ENCODE measurements around the gene KMT2C. TPM values are rescaled to one million over a fixed set of nuclear protein-coding genes. Genes with fewer than 3 reads are reported as not detected.
"Not testable (repeated sequence)": the region's sequence is repeated elsewhere in the genome, so short reads cannot be mapped to it uniquely, and the experiment has no call there.

Gene KMT2C
- total RNA-seq, 1 donor from 2014 or later = 52.0 TPM

DNA sequence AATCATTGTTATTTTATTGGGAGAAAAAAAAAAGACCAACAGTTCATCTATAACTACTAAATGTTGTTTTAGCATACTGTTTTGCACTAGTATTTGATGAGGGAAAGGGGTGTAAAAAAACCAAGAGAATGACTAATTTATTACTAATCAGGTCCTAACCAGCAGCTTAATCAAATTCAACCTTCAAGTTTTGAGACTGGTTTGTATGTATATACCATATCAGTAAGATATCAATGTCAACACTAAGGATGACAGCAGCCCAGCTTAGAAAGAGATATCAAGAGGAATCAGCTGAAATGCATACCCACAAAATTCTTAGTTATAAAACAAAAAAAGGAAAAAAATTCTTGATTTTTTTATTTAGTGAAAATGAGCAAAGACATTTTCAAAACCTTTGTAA lies 122.6 kb downstream of the KMT2C start:
- no peaks in the 10 kb centered on the region for H3K9me3 Mint-ChIP-seq (ENCODE audit: low read depth)
- no peak for DNase-seq (ENCODE audit: low spot score)
- H3K27ac Mint-ChIP-seq (ENCODE audit: unreplicated experiment) = no peak overlapping the region
- H3K4me3 Mint-ChIP-seq (ENCODE audit: unreplicated experiment) = no peak overlapping the region
- H3K27me3 Mint-ChIP-seq (ENCODE audit: low read depth) = no peaks in the 10 kb centered on the region
- H3K4me1 Mint-ChIP-seq (ENCODE audit: low read depth) = peaks cover 26% of the 10 kb centered on the region
- TF ChIP-seq, protein P1, sequence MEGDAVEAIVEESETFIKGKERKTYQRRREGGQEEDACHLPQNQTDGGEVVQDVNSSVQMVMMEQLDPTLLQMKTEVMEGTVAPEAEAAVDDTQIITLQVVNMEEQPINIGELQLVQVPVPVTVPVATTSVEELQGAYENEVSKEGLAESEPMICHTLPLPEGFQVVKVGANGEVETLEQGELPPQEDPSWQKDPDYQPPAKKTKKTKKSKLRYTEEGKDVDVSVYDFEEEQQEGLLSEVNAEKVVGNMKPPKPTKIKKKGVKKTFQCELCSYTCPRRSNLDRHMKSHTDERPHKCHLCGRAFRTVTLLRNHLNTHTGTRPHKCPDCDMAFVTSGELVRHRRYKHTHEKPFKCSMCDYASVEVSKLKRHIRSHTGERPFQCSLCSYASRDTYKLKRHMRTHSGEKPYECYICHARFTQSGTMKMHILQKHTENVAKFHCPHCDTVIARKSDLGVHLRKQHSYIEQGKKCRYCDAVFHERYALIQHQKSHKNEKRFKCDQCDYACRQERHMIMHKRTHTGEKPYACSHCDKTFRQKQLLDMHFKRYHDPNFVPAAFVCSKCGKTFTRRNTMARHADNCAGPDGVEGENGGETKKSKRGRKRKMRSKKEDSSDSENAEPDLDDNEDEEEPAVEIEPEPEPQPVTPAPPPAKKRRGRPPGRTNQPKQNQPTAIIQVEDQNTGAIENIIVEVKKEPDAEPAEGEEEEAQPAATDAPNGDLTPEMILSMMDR (IDR thresholded peaks at IDR 0.05) = no peak
- H3K36me3 Mint-ChIP-seq (ENCODE audit: low read depth) = peaks cover 2% of the 10 kb centered on the region

DNA sequence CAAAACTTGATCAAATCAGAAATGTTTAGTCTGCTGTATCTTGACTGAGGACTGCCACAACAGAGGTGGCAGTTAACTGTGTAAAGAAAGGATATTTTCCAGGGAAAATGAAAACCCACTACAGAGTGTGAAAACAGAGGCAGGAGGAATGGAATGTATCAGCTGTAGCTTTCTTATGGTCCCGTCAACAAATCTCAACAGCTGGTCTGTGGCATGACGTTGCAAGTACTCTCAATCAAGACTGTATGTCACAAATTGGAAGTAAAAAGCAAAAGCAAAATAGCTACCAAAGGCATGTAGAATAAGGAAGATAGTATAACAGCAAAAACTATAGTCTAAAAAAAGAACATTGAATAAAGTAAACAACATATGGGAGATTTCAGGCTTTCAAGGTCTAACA lies 123.5 kb downstream of the KMT2C start:
- Mint-ChIP-seq H3K36me3 (ENCODE audit: low read depth) (peaks cover 4% of the 10 kb centered on the region), H3K27ac (ENCODE audit: unreplicated experiment) (peak overlapping the region; percentile 52), H3K27me3 (ENCODE audit: low read depth) (no peaks in the 10 kb centered on the region), H3K4me3 (ENCODE audit: unreplicated experiment) (no peak overlapping the region), H3K4me1 (ENCODE audit: low read depth) (peaks cover 26% of the 10 kb centered on the region), H3K9me3 (ENCODE audit: low read depth) (no peaks in the 10 kb centered on the region)
- TF ChIP-seq, protein P1 (IDR thresholded peaks at IDR 0.05) = no peak
- no peak for DNase-seq (ENCODE audit: low spot score)

DNA sequence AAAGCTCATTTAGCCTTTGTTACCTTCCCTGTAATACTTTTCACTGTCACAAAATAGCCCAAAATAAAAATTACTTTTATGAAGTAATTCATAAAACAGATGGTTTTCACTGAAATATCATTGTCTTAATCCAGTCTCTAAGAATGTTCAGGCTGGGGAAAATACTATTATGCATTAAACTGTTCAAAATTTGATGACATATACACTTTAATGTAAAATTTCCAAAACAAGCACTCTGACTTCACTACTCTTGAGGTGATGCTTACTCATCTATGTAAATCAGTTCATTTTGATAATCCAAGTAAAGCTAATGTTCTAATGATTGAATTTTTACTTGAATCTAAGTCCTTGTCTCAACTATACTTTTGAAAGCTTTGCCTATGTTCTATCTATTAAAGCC lies 127.9 kb downstream of the KMT2C start:
- H3K4me3 Mint-ChIP-seq (ENCODE audit: unreplicated experiment) = no peak overlapping the region
- H3K27ac Mint-ChIP-seq (ENCODE audit: unreplicated experiment) = no peak overlapping the region
- H3K4me1 Mint-ChIP-seq (ENCODE audit: low read depth) = peaks cover 14% of the 10 kb centered on the region
- H3K36me3 Mint-ChIP-seq (ENCODE audit: low read depth) = peaks cover 13% of the 10 kb centered on the region
- H3K27me3 Mint-ChIP-seq (ENCODE audit: low read depth) = no peaks in the 10 kb centered on the region
- TF ChIP-seq, protein P1 (IDR thresholded peaks at IDR 0.05) = no peak
- DNase-seq (ENCODE audit: low spot score) = no peak
- no peaks in the 10 kb centered on the region for H3K9me3 Mint-ChIP-seq (ENCODE audit: low read depth)

DNA sequence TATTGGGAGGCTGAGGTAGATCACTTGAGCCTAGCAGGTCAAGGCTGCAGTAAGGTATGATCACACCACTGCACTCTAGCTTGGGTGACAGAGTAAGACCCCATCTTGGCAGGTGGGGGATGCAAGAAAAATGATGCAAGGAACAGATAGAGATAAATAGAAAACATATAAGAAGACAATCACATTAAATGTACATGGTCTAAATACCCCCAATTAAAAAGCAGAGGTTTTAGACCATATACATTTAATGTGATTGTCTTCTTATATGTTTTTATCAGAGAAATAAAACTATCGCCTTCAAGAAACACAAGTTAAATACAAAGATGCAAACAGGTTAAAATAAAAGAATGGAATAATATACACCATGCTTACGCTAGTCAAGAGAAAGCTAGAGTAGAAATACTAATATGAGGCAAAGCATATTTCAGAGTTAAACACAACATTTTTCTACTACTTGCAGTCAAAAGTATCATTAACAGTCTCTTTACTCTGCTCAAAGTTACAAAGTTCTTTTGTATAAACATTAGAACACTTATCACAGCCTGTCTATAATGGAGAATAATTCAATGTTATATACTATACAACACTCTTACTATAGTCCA lies 136.2 kb downstream of the KMT2C start:
- H3K9me3 Mint-ChIP-seq (ENCODE audit: low read depth); DNase-seq (ENCODE audit: low spot score); H3K4me1 Mint-ChIP-seq (ENCODE audit: low read depth); H3K27me3 Mint-ChIP-seq (ENCODE audit: low read depth); H3K27ac Mint-ChIP-seq (ENCODE audit: unreplicated experiment); H3K4me3 Mint-ChIP-seq (ENCODE audit: unreplicated experiment): not testable (repeated sequence)
- H3K36me3 Mint-ChIP-seq (ENCODE audit: low read depth) = peaks cover 15% of the 10 kb centered on the region

DNA sequence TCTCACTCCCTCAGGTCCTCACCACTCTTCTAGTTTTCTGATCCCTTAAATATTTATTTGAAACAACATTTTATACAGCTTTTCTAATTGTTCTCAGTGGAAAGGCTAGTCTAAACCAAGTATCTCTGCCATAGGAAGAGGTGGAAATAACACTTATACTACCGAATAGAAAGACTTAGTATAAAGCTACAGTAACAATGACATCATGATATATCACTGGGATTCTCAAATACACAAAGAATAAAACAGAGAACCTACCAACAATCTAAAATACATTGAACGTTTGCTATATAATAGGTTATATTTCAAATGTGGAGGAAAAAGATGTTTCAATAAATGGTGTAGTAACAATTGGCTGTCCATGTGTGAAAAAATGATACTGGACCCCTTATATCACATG lies 142.9 kb downstream of the KMT2C start:
- no peak overlapping the region for H3K4me3 Mint-ChIP-seq (ENCODE audit: unreplicated experiment)
- H3K36me3 Mint-ChIP-seq (ENCODE audit: low read depth) = peaks cover 17% of the 10 kb centered on the region
- H3K27ac Mint-ChIP-seq (ENCODE audit: unreplicated experiment) = peak overlapping the region; percentile 63
- TF ChIP-seq, protein P1 (IDR thresholded peaks at IDR 0.05) = no peak
- H3K27me3 Mint-ChIP-seq (ENCODE audit: low read depth) = no peaks in the 10 kb centered on the region
- H3K9me3 Mint-ChIP-seq (ENCODE audit: low read depth) = peaks cover 6% of the 10 kb centered on the region
- no peak for DNase-seq (ENCODE audit: low spot score)
- peaks cover 17% of the 10 kb centered on the region for H3K4me1 Mint-ChIP-seq (ENCODE audit: low read depth)

DNA sequence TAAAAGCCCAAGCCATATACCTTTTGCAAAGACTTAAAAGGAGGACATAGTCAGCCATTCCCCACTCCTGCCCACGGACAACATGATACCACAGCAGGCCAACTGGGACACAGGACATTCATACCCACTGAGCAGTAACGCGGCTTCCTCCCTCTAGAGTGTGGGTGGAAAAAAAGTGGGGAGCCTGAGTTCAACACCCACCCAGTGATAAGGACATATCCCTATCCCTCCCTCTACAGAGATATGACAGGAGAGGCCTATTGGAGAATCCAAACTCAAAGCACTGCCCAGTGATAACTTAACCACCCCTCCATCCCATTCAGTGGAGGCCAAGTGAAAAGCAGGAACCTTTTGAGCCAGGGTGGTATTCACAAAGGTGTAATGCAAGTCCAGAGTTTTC lies 148.8 kb downstream of the KMT2C start:
- not testable (repeated sequence) for H3K9me3 Mint-ChIP-seq (ENCODE audit: low read depth); DNase-seq (ENCODE audit: low spot score); H3K4me3 Mint-ChIP-seq (ENCODE audit: unreplicated experiment); H3K4me1 Mint-ChIP-seq (ENCODE audit: low read depth); H3K36me3 Mint-ChIP-seq (ENCODE audit: low read depth); H3K27ac Mint-ChIP-seq (ENCODE audit: unreplicated experiment); H3K27me3 Mint-ChIP-seq (ENCODE audit: low read depth)

DNA sequence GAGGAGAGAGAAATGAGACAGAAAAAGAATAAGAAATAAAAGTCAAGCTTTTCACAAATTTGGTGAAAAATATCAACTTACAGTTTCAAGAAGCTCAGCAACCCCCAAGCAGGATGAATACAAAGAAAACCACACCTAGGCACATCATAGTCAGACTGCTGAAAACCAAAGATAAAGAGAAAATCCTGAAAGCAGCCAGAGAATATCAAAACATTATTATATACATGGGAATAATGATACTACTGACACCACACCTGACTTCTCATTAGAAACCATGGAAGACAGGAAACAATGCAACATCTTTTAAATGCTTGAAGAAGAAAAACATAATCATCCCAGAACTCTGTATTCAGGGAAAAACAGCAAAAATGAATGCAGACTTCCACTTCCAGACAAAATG lies 149.6 kb downstream of the KMT2C start:
- not testable (repeated sequence) for H3K4me1 Mint-ChIP-seq (ENCODE audit: low read depth); H3K4me3 Mint-ChIP-seq (ENCODE audit: unreplicated experiment); H3K9me3 Mint-ChIP-seq (ENCODE audit: low read depth); DNase-seq (ENCODE audit: low spot score); H3K27ac Mint-ChIP-seq (ENCODE audit: unreplicated experiment); H3K36me3 Mint-ChIP-seq (ENCODE audit: low read depth); H3K27me3 Mint-ChIP-seq (ENCODE audit: low read depth)

DNA sequence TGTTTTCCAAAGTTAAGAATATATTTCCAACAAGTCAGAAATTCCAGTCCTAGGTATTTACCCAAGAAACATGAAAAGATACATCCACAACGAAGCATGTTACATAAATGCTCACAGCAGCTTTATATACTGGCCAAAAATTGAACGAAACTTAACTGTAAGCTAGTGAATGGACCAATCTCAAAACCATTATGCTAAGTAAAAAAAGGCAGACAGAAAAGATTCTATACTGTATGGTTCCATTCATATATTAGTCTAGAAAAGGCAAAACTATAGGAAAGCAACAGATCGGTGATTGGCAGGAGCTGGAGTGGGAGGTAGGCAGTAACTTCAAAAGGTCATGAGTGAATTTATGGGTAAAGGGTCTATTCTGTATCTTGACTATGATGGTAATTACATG lies 150.8 kb downstream of the KMT2C start:
- H3K4me1 Mint-ChIP-seq (ENCODE audit: low read depth); H3K27ac Mint-ChIP-seq (ENCODE audit: unreplicated experiment); DNase-seq (ENCODE audit: low spot score); H3K4me3 Mint-ChIP-seq (ENCODE audit: unreplicated experiment); H3K36me3 Mint-ChIP-seq (ENCODE audit: low read depth); H3K9me3 Mint-ChIP-seq (ENCODE audit: low read depth); H3K27me3 Mint-ChIP-seq (ENCODE audit: low read depth): not testable (repeated sequence)

DNA sequence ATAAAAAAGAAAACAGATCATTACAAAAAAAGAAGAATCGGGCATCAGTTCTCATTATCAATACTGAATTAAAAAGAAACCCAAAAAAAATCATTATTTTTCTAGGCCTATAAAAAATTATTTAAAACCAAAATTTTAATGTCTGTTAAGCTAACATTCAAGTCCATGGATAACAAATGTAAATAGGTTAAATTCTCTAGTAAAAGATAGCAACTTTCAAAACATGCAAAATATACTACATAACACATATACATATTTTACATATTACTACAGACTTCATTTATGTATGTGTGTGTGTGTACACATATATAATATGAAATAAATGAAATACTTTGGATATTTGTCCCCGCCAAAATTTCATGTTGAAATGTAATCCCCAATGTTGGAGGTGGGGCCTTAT lies 158.1 kb downstream of the KMT2C start:
- H3K36me3 Mint-ChIP-seq (ENCODE audit: low read depth); H3K9me3 Mint-ChIP-seq (ENCODE audit: low read depth); H3K27me3 Mint-ChIP-seq (ENCODE audit: low read depth); H3K27ac Mint-ChIP-seq (ENCODE audit: unreplicated experiment); H3K4me1 Mint-ChIP-seq (ENCODE audit: low read depth); DNase-seq (ENCODE audit: low spot score); H3K4me3 Mint-ChIP-seq (ENCODE audit: unreplicated experiment): not testable (repeated sequence)

Measured in chondrocyte (in vitro differentiated cells).